Activated CD8-positive, alpha-beta memory T cell treated with anti-CD3 and anti-CD28 coated beads for 36 hours (primary cell): ENCODE measurements around the gene GPALPP1. TPM values are rescaled to one million over a fixed set of nuclear protein-coding genes. Genes with fewer than 3 reads are reported as not detected.
"Not testable (repeated sequence)": the region's sequence is repeated elsewhere in the genome, so short reads cannot be mapped to it uniquely, and the experiment has no call there.

Experiments
- CTCF ChIA-PET: fragments of 350-600 bp; sonication (Branson Sonifier 250); formaldehyde crosslinking; loops from one replicate; lab custom pipeline; 2021; ENCODE audit warnings: antibody characterized with exemption; lab: Charles Lee
- POLR2A ChIA-PET: fragments of 350-600 bp; sonication (Branson Sonifier 250); formaldehyde crosslinking; loops from one replicate; lab custom pipeline; 2021; ENCODE audit warnings: antibody characterized with exemption; lab: Charles Lee
- total RNA-seq, 2 experiments: library from RNA; stranded (reverse); gene quantifications; one replicate each; pipeline ENCODE4 v1.2.3, GENCODE V29; 2021

The GPALPP1 gene
- total RNA-seq, 2 experiments from 2014 or later, result 30.0 to 31.0 TPM

- POLR2A ChIA-PET, result interaction anchor here (0.5 to 0.6 kb wide), 3 partner anchors 10 to 459 kb away, joined by 3 to 4 read pairs (median 3); no protein-coding TSS in a partner anchor
Observed at GRCh38 chr13:44989941-44990340, 603 bp downstream of the GPALPP1 start.

GRCh38 chr13:45003417-45003816 is 14.1 kb downstream of the GPALPP1 start:
- POLR2A ChIA-PET, result no interaction called here
- CTCF ChIA-PET, result no interaction called here

More at GRCh38 chr13:44989941-44990340, 603 bp downstream of the GPALPP1 start:
- CTCF ChIA-PET, result no interaction called here

GRCh38 chr13:45004096-45004495 is 14.8 kb downstream of the GPALPP1 start:
- CTCF ChIA-PET, result no interaction called here
- POLR2A ChIA-PET, result no interaction called here

- POLR2A ChIA-PET, result no interaction called here
- CTCF ChIA-PET, result no interaction called here
Observed at GRCh38 chr13:45007225-45007624, 17.9 kb downstream of the GPALPP1 start.

GRCh38 chr13:45007823-45008222 is 18.5 kb downstream of the GPALPP1 start:
- POLR2A ChIA-PET, result no interaction called here
- CTCF ChIA-PET, result no interaction called here

- ChIA-PET POLR2A (no interaction called here), CTCF (no interaction called here)
Observed at GRCh38 chr13:45011198-45011597, 21.9 kb downstream of the GPALPP1 start.

- POLR2A ChIA-PET, result no interaction called here
- CTCF ChIA-PET, result interaction anchor here (0.6 to 0.9 kb wide), 2 partner anchors 94 to 383 kb away, joined by 3 read pairs; no protein-coding TSS in a partner anchor
Observed at GRCh38 chr13:45015300-45015699, 26.0 kb downstream of the GPALPP1 start.

GRCh38 chr13:45016792-45017425 is 27.6 kb downstream of the GPALPP1 start:
- POLR2A ChIA-PET, result no interaction called here
- CTCF ChIA-PET, result no interaction called here

GRCh38 chr13:45019981-45020380 is 30.6 kb downstream of the GPALPP1 start:
- POLR2A ChIA-PET, CTCF ChIA-PET: not testable (repeated sequence)

GRCh38 chr13:45021250-45021649 is 31.9 kb downstream of the GPALPP1 start:
- POLR2A ChIA-PET, result no interaction called here
- CTCF ChIA-PET, result interaction anchor here (0.6 to 1.1 kb wide), 2 partner anchors 14 to 26 kb away, joined by 3 read pairs; no protein-coding TSS in a partner anchor

- CTCF ChIA-PET, result no interaction called here
Observed at GRCh38 chr13:45024847-45025246, 35.5 kb downstream of the GPALPP1 start.

GRCh38 chr13:45034342-45034741 is 45.0 kb downstream of the GPALPP1 start:
- CTCF ChIA-PET, result interaction anchor here (0.6 to 0.7 kb wide), 2 partner anchors 13 kb away, joined by 3 to 4 read pairs; no protein-coding TSS in a partner anchor
- POLR2A ChIA-PET, result no interaction called here

More at GRCh38 chr13:45024847-45025246, 35.5 kb downstream of the GPALPP1 start:
- POLR2A ChIA-PET, result no interaction called here

- POLR2A ChIA-PET, result no interaction called here
- CTCF ChIA-PET, result no interaction called here
Observed at GRCh38 chr13:45036206-45036605, 46.9 kb downstream of the GPALPP1 start.

- ChIA-PET CTCF (no interaction called here), POLR2A (interaction anchor here (0.7 kb wide), 1 partner anchor 31 kb away, joined by 5 read pairs; no protein-coding TSS in a partner anchor)
Observed at GRCh38 chr13:45040173-45040572, 50.8 kb downstream of the GPALPP1 start.

GRCh38 chr13:45040622-45041021 is 51.3 kb downstream of the GPALPP1 start:
- ChIA-PET POLR2A (interaction anchor here (0.7 kb wide), 1 partner anchor 31 kb away, joined by 5 read pairs; no protein-coding TSS in a partner anchor), CTCF (no interaction called here)

- ChIA-PET POLR2A (no interaction called here), CTCF (interaction anchor here (1.9 kb wide), 1 partner anchor 267 kb away, joined by 7 read pairs; no protein-coding TSS in a partner anchor)
Observed at GRCh38 chr13:45042539-45042938, 53.2 kb downstream of the GPALPP1 start.

- ChIA-PET POLR2A (interaction anchor here (0.8 kb wide), 1 partner anchor 233 kb away, joined by 7 read pairs; no protein-coding TSS in a partner anchor), CTCF (interaction anchor here (0.8 to 2.6 kb wide), 13 partner anchors 9 to 285 kb away, joined by 3 to 15 read pairs (median 5); no protein-coding TSS in a partner anchor)
Observed at GRCh38 chr13:45046445-45046844, 57.1 kb downstream of the GPALPP1 start.

- POLR2A ChIA-PET, result interaction anchor here (0.6 to 0.8 kb wide), 2 partner anchors 119 to 232 kb away, joined by 6 to 7 read pairs; no protein-coding TSS in a partner anchor
- CTCF ChIA-PET, result interaction anchor here (0.6 to 2.6 kb wide), 22 partner anchors 8 to 1948 kb away, joined by 3 to 15 read pairs (median 4); no protein-coding TSS in a partner anchor
Observed at GRCh38 chr13:45047394-45048310, 58.3 kb downstream of the GPALPP1 start.

- CTCF ChIA-PET, result interaction anchor here (1.0 to 1.2 kb wide), 2 partner anchors 11 to 232 kb away, joined by 3 to 5 read pairs; no protein-coding TSS in a partner anchor
- POLR2A ChIA-PET, result no interaction called here
Observed at GRCh38 chr13:45048890-45049407, 59.6 kb downstream of the GPALPP1 start.
